Endothelial cell of umbilical vein (primary cell): ENCODE data around the gene STT3B. TPM values are rescaled to one million over a fixed set of nuclear protein-coding genes. Genes with fewer than 3 reads are reported as not detected.

Experiments
- BruUV-seq: library from RNA; stranded (reverse); fragments of 400-500 nt; replicated peaks from 2 replicates; lab custom pipeline; 2021; lab: Mats Ljungman, UMichigan
- CTCF ChIA-PET: fragments of 300-600, 350-600 bp; sonication (Branson Sonifier 250); formaldehyde crosslinking; loops from one replicate; lab custom pipeline; 2021; ENCODE audit warnings: antibody characterized with exemption, inconsistent platforms; lab: Charles Lee
- POLR2A ChIA-PET: fragments of 300-600, 350-600 bp; sonication (Branson Sonifier 250); formaldehyde crosslinking; loops from one replicate; lab custom pipeline; 2021; ENCODE audit warnings: antibody characterized with exemption, inconsistent platforms; lab: Charles Lee
- DNase-seq: peaks from one replicate; pipeline ENCODE4 v3.0.0-alpha.2; 2011; ENCODE audit warnings: low read depth, low spot score
- FAIRE-seq: peaks from 2 replicates; lab custom pipeline; 2011; peaks lifted over from hg19 to GRCh38; lab: Jason Lieb, UNC
- H2AFZ ChIP-seq: 2 replicates; pipeline ENCODE4 v1.6.0; 2012; ENCODE audit warnings: low read depth, low read length, control low read depth, inconsistent platforms
- H3K27ac ChIP-seq: 2 replicates; pipeline ENCODE4 v1.5.1; 2011; ENCODE audit warnings: low read depth, mild to moderate bottlenecking, control low read depth, low read length, moderate library complexity; ENCODE audit not compliant: insufficient read depth
- H3K27me3 ChIP-seq, 2 experiments: 2 replicates each; pipeline versions ENCODE4 v1.6.0 to v1.6.1; 2011; ENCODE audit warnings: low read length in 2 of 2, mixed read lengths in 1 of 2; ENCODE audit not compliant: control insufficient read depth in 2 of 2, insufficient read depth in 2 of 2
- H3K36me3 ChIP-seq, 2 experiments: 2 replicates in 1 of 2; 3 replicates in 1 of 2; pipeline ENCODE4 v1.5.1; 2011; ENCODE audit warnings: low read length in 2 of 2, mild to moderate bottlenecking in 1 of 2, moderate library complexity in 1 of 2; ENCODE audit not compliant: control insufficient read depth in 2 of 2, insufficient read depth in 2 of 2; ENCODE audit errors: extremely low read depth in 1 of 2
- H3K4me1 ChIP-seq: 3 replicates; pipeline ENCODE4 v1.5.1; 2011; ENCODE audit warnings: mild to moderate bottlenecking, low read length; ENCODE audit not compliant: control insufficient read depth, insufficient read depth; ENCODE audit errors: extremely low read depth
- H3K4me2 ChIP-seq: 2 replicates; pipeline ENCODE4 v1.6.1; 2011; ENCODE audit warnings: low read length, control low read depth, mixed read lengths; ENCODE audit not compliant: insufficient read depth
- H3K4me3 ChIP-seq, 3 experiments: fragments of 200-600 bp in 1 of 3; sonication (generic), shearing (Covaris generic) in 1 of 3; replicated peaks in 1 of 3; 2 replicates each; pipeline ENCODE4 v1.5.1; 2011 to 2016; ENCODE audit warnings: control low read depth in 3 of 3, low read length in 3 of 3, mild to moderate bottlenecking in 2 of 3, inconsistent platforms in 1 of 3, low read depth in 1 of 3, moderate library complexity in 1 of 3; ENCODE audit not compliant: insufficient read depth in 1 of 3
- H3K79me2 ChIP-seq: 2 replicates; pipeline ENCODE4 v1.6.0; 2012; ENCODE audit warnings: low read length, inconsistent platforms; ENCODE audit not compliant: control insufficient read depth, insufficient read depth
- H3K9ac ChIP-seq: replicated peaks from 2 replicates; pipeline ENCODE3; 2011; ENCODE audit warnings: low read length, control low read depth; ENCODE audit not compliant: insufficient read depth; ENCODE audit errors: extremely low read depth
- H3K9me1 ChIP-seq: replicated peaks from 3 replicates; pipeline ENCODE4 v1.6.0; 2011; ENCODE audit warnings: mild to moderate bottlenecking, low read length; ENCODE audit not compliant: control insufficient read depth, insufficient read depth; ENCODE audit errors: extremely low read depth
- H3K9me3 ChIP-seq: replicated peaks from 2 replicates; pipeline ENCODE4 v1.5.1; 2012; ENCODE audit warnings: low read length, inconsistent platforms; ENCODE audit not compliant: control insufficient read depth, insufficient read depth
- H4K20me1 ChIP-seq: replicated peaks from 2 replicates; pipeline ENCODE3; 2011; ENCODE audit warnings: mild to moderate bottlenecking, low read length; ENCODE audit not compliant: control insufficient read depth, insufficient read depth; ENCODE audit errors: extremely low read depth
- CTCF ChIP-seq, 2 donors: IDR thresholded peaks; 1 replicate in 1 of 2; 2 replicates in 1 of 2; pipeline ENCODE4 v1.5.1; 2011; ENCODE audit warnings: low read length in 2 of 2, mild to moderate bottlenecking in 2 of 2, moderate library complexity in 2 of 2, control low read depth in 1 of 2, inconsistent platforms in 1 of 2, low read depth in 1 of 2; ENCODE audit not compliant: insufficient read depth in 1 of 2; ENCODE audit errors: extremely low read depth in 1 of 2
- EZH2 ChIP-seq: IDR thresholded peaks from 2 replicates; pipeline ENCODE4 v1.6.1; 2012; ENCODE audit warnings: borderline replicate concordance, low read depth, mild to moderate bottlenecking, moderate library complexity, low read length, inconsistent platforms; ENCODE audit not compliant: severe bottlenecking
- FOS ChIP-seq: IDR thresholded peaks from 2 replicates; pipeline ENCODE4 v1.6.1; 2011; ENCODE audit warnings: mild to moderate bottlenecking, low read length, moderate library complexity, borderline replicate concordance; ENCODE audit not compliant: insufficient read depth
- GATA2 ChIP-seq: IDR thresholded peaks from 2 replicates; pipeline ENCODE4 v1.7.0; 2011; ENCODE audit warnings: low read depth, mild to moderate bottlenecking, moderate library complexity, mixed read lengths, low read length; ENCODE audit not compliant: insufficient read length, insufficient read depth
- JUN ChIP-seq: IDR thresholded peaks from 2 replicates; pipeline ENCODE4 v1.6.1; 2011; ENCODE audit warnings: borderline replicate concordance, low read depth; ENCODE audit not compliant: insufficient read length, insufficient read depth
- MYC ChIP-seq: IDR thresholded peaks from one replicate; pipeline ENCODE4 v1.6.1; 2011; ENCODE audit warnings: mild to moderate bottlenecking, low read depth, low read length
- POLR2A ChIP-seq: IDR thresholded peaks from 2 replicates; pipeline ENCODE4 v1.6.1; 2012; ENCODE audit warnings: low read depth, mild to moderate bottlenecking, control low read depth, low read length
- POLR2AphosphoS5 ChIP-seq: IDR thresholded peaks from 2 replicates; pipeline ENCODE4 v1.6.1; 2012; ENCODE audit warnings: low read depth, mild to moderate bottlenecking, control low read depth, low read length, moderate library complexity; ENCODE audit not compliant: insufficient read depth
- dilution Hi-C: fragments of 300-500 bp; cut with MboI; formaldehyde crosslinking; loops from one replicate; pipeline ENCODE4 v1.15.0; 2019; ENCODE audit warnings: low sequenced_read_pairs; ENCODE audit not compliant: extremely low pct_ligation_motif_present
- intact Hi-C: fragments of 100-400 bp; cut with micrococcal nuclease; formaldehyde crosslinking; loops from one replicate; pipeline ENCODE4 v1.10.0; 2022
- polyA plus RNA-seq, 4 experiments: library from polyadenylated mRNA; depleted of rRNA in 3 of 4; stranded (reverse) in 3 of 4; unstranded in 1 of 4; fragments of >200 nt; gene quantifications; 2 replicates each; pipeline versions ENCODE4 v1.2.1 to v1.2.3, GENCODE V29; 2011 to 2012; ENCODE audit warnings: missing spikeins in 1 of 4
- total RNA-seq: library from RNA; stranded (reverse); gene quantifications from 2 replicates; pipeline ENCODE4 v1.2.3, GENCODE V29; 2021
- TF ChIP-seq, protein P1 (sequence below): IDR thresholded peaks from 2 replicates; pipeline ENCODE4 v1.6.1; 2011; ENCODE audit not compliant: insufficient read depth, insufficient read length

The STT3B gene
- total and polyA plus RNA-seq, 2 donors (not counting 3 experiments of a cell fraction or from before 2014, with no cell fraction given), result 56.4 to 113 TPM

GRCh38 chr3:31606453-31606852 lies 73.7 kb downstream of the STT3B start:
- CTCF ChIA-PET, result no interaction called here
- Histone ChIP-seq H3K9ac (no peak overlapping the region), H3K4me2 (no peak overlapping the region), H3K36me3 (peaks cover 2 to 3% of the 10 kb centered on the region in 2 experiments), H3K27ac (no peak overlapping the region), H3K79me2 (peaks cover 9% of the 10 kb centered on the region), H3K9me1 (no peaks in the 10 kb centered on the region), H3K27me3 (no peaks in the 10 kb centered on the region), H3K9me3 (no peaks in the 10 kb centered on the region), H2AFZ (no peak overlapping the region), H3K4me1 (no peaks in the 10 kb centered on the region), H4K20me1 (no peaks in the 10 kb centered on the region), H3K4me3 (no peak overlapping the region)
- POLR2A ChIA-PET, result no interaction called here
- TF ChIP-seq POLR2A (no peak), CTCF (IDR thresholded peaks at IDR 0.05; ENCODE audit: extremely low read depth in 1 of 2, insufficient read depth in 1 of 2, low read depth in 1 of 2, low read length in 2 of 2) (no peak), MYC (no peak), JUN (no peak), GATA2 (no peak), FOS (no peak), POLR2AphosphoS5 (no peak), EZH2 (no peak)
- TF ChIP-seq, protein P1, sequence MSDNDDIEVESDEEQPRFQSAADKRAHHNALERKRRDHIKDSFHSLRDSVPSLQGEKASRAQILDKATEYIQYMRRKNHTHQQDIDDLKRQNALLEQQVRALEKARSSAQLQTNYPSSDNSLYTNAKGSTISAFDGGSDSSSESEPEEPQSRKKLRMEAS, result no peak
- intact Hi-C loops (no loop called here), dilution Hi-C loops (no loop called here)
- BruUV-seq, result no TSS peak
- no peak for FAIRE-seq
- no peak for DNase-seq
